IPS-18a (cell line): ENCODE results near the gene MLLT3.

Experiments
- H3K27ac ChIP-seq: one replicate; pipeline ENCODE4 v1.5.1; 2013; ENCODE audit warnings: low read length
- H3K27me3 ChIP-seq: one replicate; pipeline ENCODE4 v1.6.1; 2013; ENCODE audit warnings: mild to moderate bottlenecking, low read length; ENCODE audit not compliant: control insufficient read depth, insufficient read depth
- H3K36me3 ChIP-seq: one replicate; pipeline ENCODE4 v1.6.1; 2013; ENCODE audit warnings: low read depth, low read length; ENCODE audit not compliant: control insufficient read depth
- H3K4me1 ChIP-seq: one replicate; pipeline ENCODE4 v1.6.1; 2013; ENCODE audit warnings: low read depth, low read length; ENCODE audit not compliant: control insufficient read depth
- H3K4me3 ChIP-seq: one replicate; pipeline ENCODE4 v1.5.1; 2013; ENCODE audit warnings: low read length
- H3K9ac ChIP-seq: one replicate; pipeline ENCODE4 v1.6.1; 2013; ENCODE audit warnings: mild to moderate bottlenecking, low read length, moderate library complexity
- H3K9me3 ChIP-seq: one replicate; pipeline ENCODE4 v1.6.1; 2013; ENCODE audit warnings: low read depth, low read length; ENCODE audit not compliant: control insufficient read depth

The MLLT3 gene

DNA sequence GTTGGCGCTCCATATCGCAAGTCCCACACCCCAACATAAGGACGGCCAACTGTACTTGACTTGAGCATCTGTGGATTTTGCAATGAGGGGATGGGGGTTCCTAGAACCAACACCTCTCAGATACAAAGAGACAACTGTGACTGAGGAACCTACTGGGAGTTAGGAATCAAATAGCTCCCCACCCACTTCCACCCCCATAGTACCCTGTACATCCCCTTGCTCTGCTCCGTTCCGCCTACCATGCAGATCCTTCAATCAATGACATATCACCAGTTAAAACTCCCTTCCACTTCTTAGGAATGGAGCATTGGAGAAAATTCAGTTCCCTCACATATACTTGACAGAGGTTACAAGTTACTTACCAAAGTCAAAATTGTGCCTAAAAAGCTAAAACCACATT is 140.9 kb downstream of the MLLT3 start:
- Histone ChIP-seq H3K27ac (no peak overlapping the region), H3K36me3 (no peaks in the 10 kb centered on the region), H3K4me1 (peaks cover 16% of the 10 kb centered on the region), H3K27me3 (no peaks in the 10 kb centered on the region), H3K4me3 (no peak overlapping the region), H3K9ac (no peak overlapping the region), H3K9me3 (no peaks in the 10 kb centered on the region)

DNA sequence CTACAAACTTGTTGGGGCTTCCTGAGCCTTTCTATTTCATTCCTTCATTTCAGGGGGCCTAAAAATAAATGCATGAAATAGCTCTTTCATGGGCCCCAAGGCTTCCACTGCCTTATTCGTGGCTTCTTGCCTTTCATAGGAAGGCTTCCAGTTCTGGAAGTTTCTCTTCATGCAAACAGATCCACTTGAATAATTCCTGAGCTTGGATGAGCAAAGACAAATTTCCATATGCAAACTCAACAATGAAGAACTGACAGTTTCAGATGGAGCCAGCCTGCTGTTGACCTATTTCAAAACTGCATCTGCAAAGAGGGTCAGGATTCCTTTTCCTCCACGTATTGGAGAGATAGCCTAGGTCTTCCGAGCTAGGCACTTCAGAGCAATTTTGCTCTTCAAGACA is 142.1 kb downstream of the MLLT3 start:
- peaks cover 16% of the 10 kb centered on the region for H3K4me1 ChIP-seq
- H3K27ac ChIP-seq: no peak overlapping the region

DNA sequence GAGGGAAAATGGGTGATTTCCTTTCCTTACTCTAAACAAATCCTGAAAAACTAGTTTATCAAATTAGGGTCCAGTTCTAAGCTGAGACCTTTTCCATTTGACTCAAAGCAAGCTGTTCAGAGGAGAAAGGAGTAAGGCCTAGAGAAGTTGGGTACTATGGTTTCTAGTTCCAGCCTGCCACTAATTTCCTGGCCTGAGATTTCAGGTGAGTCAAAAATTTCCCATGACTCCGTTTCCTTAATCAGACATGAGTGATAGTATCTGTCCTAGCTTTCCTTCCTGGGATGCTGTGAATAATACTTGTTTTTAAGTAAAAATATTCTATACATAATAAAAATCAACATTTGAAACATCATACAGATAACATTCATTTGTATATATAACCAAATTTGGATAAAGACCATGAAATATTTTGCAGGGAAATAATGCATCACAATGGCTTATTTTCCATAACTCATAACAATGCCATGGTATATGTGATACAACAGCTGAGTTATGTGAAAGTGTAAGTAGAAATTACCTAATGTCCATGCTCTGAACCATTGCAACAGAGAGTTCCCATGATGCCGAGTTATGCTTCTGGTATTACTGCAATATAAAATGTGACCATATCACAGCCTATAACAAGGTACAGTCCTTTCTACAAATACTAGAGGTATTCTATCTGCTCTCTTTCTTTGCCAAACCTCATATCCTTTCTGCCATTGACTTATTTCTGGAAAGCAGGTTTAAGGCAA is 142.7 kb downstream of the MLLT3 start:
- Histone ChIP-seq H3K27me3 (no peaks in the 10 kb centered on the region), H3K4me3 (no peak overlapping the region), H3K27ac (no peak overlapping the region), H3K9me3 (no peaks in the 10 kb centered on the region), H3K4me1 (peaks cover 16% of the 10 kb centered on the region), H3K36me3 (no peaks in the 10 kb centered on the region), H3K9ac (no peak overlapping the region)

More for the DNA sequence above, 142.1 kb downstream of the MLLT3 start:
- Histone ChIP-seq H3K4me3 (no peak overlapping the region), H3K9ac (no peak overlapping the region), H3K36me3 (no peaks in the 10 kb centered on the region), H3K27me3 (no peaks in the 10 kb centered on the region), H3K9me3 (no peaks in the 10 kb centered on the region)

DNA sequence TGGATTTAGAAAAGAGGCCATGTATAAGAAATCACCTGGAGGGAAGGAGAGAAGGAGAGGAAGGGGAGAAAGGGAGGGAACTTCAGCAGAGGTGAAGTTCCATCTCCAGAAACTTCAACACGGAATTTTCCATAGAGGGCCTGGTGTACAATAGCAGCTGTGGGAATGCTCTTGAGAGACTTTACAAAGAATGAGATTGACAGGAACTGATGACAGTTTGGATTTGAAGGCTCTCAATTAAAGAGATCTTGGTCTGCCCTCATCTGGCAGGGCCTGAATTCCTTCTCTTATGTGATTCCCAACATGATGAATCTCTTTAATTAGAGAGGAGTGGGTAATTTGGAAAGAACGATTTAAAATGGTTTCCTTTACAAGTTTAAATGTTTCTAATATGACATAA is 143.5 kb downstream of the MLLT3 start:
- no peaks in the 10 kb centered on the region for H3K36me3 ChIP-seq
- H3K4me3 ChIP-seq: no peak overlapping the region
- no peaks in the 10 kb centered on the region for H3K27me3 ChIP-seq
- H3K9ac ChIP-seq: no peak overlapping the region
- peaks cover 16% of the 10 kb centered on the region for H3K4me1 ChIP-seq
- no peak overlapping the region for H3K27ac ChIP-seq
- no peaks in the 10 kb centered on the region for H3K9me3 ChIP-seq

DNA sequence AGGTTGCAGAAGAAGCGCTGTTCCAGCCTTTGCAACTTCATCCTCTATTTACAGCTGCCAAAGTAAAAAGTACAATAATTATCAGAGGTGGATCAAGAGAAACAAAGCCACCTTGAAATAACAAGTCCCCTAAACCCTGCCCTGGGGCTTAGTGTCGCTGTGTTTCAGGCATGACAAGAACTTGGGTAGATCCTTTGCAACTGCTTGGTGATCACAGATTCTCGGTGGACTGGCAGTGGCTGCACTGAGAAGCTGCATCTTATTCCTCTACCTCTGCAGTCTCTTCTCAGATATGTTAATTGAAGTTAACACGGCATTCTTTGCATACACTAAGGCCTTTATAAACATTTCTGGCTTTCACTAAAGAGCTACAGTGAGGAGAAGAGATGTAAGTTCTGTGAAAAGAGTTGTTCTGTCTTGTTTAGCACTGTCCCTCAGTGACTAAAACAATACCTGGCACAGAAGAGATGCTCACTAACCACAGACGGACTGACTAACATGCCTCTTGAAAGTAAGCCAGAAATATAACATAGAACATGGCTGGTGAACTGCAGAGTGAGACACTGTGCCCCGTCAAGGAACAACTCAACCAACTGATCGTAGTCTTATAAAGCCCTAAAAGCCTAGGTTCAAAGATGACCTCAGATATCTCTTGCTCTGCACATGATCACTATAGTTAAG is 144.2 kb downstream of the MLLT3 start:
- Histone ChIP-seq H3K9ac (no peak overlapping the region), H3K9me3 (no peaks in the 10 kb centered on the region), H3K4me3 (no peak overlapping the region), H3K36me3 (no peaks in the 10 kb centered on the region), H3K4me1 (peaks cover 16% of the 10 kb centered on the region), H3K27me3 (no peaks in the 10 kb centered on the region), H3K27ac (no peak overlapping the region)

DNA sequence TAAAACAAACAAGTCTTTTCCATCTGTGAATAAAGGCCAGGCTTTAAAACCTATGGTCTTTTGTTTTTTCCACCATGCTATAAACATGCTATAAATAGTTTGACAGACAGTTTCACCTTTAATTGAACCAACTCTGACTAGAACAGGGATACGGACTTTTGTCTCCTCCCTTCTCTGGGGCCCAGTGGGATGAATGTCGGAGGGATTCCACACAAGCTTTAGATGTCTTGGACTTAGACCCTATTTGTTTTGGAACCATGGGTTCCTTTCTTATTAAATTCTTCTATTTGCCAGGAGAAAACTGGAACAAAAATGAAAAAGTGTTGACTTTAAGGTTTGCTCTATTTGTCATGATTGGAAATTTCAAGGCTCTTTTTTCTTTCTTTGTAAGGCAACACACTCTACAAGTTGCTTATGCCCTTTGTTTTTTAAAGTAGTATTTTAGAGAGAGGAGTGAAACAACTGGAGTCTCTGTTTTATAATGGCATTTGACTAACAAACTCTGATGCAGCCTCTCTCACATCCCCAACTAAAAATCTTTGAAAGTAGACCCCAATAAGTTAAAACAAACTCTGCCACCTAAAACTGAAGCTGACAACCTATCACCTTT is 145.3 kb downstream of the MLLT3 start:
- no peaks in the 10 kb centered on the region for H3K9me3 ChIP-seq
- H3K4me3 ChIP-seq: no peak overlapping the region
- peaks cover 16% of the 10 kb centered on the region for H3K4me1 ChIP-seq
- H3K36me3 ChIP-seq: no peaks in the 10 kb centered on the region
- no peaks in the 10 kb centered on the region for H3K27me3 ChIP-seq
- no peak overlapping the region for H3K27ac ChIP-seq
- no peak overlapping the region for H3K9ac ChIP-seq

DNA sequence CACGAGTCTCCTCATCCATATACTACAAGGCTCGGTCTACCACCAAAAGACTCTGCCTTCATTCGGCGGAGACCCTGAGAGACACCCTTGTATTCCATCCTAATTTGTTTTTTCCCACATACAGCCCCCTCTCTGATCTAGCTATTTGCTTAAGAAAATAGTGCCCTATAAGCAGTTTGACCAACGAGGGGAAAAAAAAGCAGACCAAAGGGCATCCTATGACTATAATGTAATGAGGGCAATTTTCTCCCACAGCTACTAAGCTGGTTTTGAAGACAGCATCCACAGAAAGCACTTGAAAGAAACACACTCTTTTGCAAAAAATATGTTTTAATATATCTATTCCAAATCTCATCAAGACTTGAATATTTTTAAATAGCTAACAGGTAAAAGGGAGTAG is 147.8 kb downstream of the MLLT3 start:
- no peak overlapping the region for H3K9ac ChIP-seq
- no peaks in the 10 kb centered on the region for H3K9me3 ChIP-seq
- no peaks in the 10 kb centered on the region for H3K27me3 ChIP-seq
- peaks cover 16% of the 10 kb centered on the region for H3K4me1 ChIP-seq
- H3K27ac ChIP-seq: no peak overlapping the region
- H3K4me3 ChIP-seq: no peak overlapping the region
- H3K36me3 ChIP-seq: no peaks in the 10 kb centered on the region

DNA sequence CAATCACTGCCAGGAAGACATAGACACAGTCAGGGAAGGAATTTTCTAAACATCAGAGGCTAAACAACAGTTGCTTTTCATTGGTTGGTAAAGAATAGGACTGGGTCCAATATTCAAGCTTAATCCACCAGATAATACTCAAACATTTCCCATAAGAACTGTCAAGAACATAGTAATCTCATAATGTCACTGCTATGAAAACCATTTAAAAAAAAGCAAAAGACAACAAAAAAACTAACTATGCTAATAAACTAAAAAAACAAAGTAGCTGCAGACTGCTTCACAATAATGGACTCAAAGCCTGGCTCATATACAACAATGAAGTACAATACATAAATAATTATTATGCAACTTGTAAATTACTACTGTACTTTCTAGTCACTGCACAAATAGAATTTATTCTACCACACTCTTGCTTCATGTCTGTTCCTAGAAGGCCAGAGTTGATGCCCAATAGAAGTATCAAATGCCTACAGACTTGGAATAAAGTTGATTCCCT is 148.7 kb downstream of the MLLT3 start:
- H3K27me3 ChIP-seq: no peaks in the 10 kb centered on the region
- peaks cover 14% of the 10 kb centered on the region for H3K4me1 ChIP-seq
- H3K9ac ChIP-seq: no peak overlapping the region
- no peak overlapping the region for H3K27ac ChIP-seq
- no peaks in the 10 kb centered on the region for H3K36me3 ChIP-seq
- H3K4me3 ChIP-seq: no peak overlapping the region
- H3K9me3 ChIP-seq: no peaks in the 10 kb centered on the region

DNA sequence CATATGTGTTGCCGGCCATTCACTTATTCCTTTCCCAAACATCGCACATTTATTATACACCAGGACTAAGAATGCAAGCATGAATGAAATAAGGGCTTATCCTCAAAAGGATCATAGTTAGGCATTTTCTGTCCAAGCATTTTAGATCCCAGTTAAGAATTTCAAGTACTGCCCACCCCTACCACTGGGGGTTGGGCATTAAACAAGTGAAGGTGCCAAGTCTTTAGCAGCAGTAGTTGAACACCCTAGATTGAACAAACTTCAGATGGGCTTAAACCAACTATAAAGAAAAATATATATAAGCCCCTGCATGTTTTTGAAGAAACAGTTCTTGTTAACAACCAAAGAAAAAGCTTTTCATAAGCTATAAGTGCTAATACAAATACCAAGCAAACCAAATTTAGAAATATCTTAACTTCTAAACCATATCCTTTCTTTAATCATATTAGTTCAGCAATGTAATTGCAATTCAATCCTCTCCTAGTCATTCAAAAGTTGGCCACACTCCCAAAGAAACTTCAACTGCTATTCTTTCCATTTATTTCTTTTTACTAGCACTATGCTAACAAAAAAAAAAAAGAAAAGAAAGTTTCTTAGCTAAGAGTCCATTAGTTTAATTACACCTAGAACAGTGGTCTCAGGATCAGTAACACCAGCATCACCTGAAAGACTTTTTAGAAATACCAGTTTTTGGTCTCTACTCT is 149.8 kb downstream of the MLLT3 start:
- peaks cover 4% of the 10 kb centered on the region for H3K4me1 ChIP-seq
- H3K36me3 ChIP-seq: no peaks in the 10 kb centered on the region
- H3K9ac ChIP-seq: no peak overlapping the region
- H3K27ac ChIP-seq: no peak overlapping the region
- H3K9me3 ChIP-seq: no peaks in the 10 kb centered on the region
- no peak overlapping the region for H3K4me3 ChIP-seq
- H3K27me3 ChIP-seq: no peaks in the 10 kb centered on the region

DNA sequence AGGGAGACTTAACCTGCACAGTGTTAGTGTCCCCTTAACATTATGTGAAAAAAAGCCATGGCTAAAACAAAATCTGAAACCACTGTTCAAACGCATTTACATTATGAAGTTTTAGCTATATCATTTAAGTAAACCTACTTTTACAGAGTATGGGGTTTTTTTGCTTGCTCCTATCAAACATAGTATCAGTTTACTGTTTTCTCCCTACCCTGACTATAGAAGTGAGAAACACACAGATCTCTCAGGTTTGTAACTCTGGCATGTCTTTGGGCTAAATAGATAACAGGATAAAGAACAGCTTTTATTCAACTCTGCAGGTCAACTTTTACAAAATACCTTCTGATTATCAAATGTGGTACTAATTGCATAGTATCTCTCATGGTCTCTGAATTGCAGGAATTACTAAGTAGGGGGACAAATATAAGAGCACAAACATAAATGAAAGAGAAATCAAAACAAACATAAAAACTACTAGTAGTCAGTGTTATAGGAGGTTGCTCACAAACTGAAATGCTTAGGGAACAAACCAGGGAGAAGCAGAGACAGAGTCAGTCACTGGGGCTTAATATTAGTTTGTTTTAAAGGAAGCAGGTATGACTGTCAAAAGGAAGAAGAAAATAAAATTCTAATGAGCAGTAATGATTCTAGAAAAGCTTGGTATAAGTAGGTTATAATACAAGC is 155.8 kb downstream of the MLLT3 start:
- Histone ChIP-seq H3K4me3 (no peak overlapping the region), H3K9me3 (no peaks in the 10 kb centered on the region), H3K27ac (no peak overlapping the region), H3K36me3 (no peaks in the 10 kb centered on the region), H3K27me3 (no peaks in the 10 kb centered on the region), H3K9ac (no peak overlapping the region), H3K4me1 (no peaks in the 10 kb centered on the region)

DNA sequence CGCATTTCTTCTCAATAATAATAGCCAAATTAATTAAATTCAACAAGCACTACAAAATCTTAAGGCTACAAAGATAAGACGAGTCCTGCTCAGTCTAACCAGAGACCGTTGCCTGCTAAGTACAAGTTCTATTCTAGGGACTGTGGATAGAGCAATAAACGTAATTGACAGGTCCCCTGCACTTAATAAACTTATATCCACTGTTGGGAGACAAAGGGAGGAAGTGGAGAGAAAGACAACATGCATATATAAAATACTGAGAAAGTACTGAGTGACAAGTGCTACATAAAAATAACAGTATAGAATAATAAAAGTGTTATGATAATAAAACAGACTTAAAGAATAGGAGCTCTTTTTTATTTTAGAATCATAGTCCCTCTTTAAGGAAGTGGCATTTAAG is 158.1 kb downstream of the MLLT3 start:
- Histone ChIP-seq H3K4me1 (no peaks in the 10 kb centered on the region), H3K9ac (no peak overlapping the region), H3K36me3 (no peaks in the 10 kb centered on the region), H3K27ac (no peak overlapping the region), H3K4me3 (no peak overlapping the region), H3K9me3 (no peaks in the 10 kb centered on the region), H3K27me3 (no peaks in the 10 kb centered on the region)
